Right lobe of liver (tissue), 6 donors: Measurements from ENCODE around the gene RASGRF2. TPM values are rescaled to one million over a fixed set of nuclear protein-coding genes. Genes with fewer than 3 reads are reported as not detected.

ENCODE experiments used
- ATAC-seq, 4 donors: fragments of 200-7000 bp; cut with Tn5 transposase; one replicate each; pipeline ENCODE4 v1.9.1; 2020; ENCODE audit warnings: mild to moderate bottlenecking in 4 of 4, moderate library complexity in 4 of 4
- DNase-seq, 3 donors: peaks; one replicate each; pipeline ENCODE4 v3.0.0-alpha.2; 2020
- H3K27ac ChIP-seq, 3 donors: fragments of 200-600 bp; one replicate each; pipeline ENCODE4 v1.8.0; 2022
- H3K27me3 ChIP-seq, 2 donors: fragments of 200-600 bp; one replicate each; pipeline ENCODE4 v1.8.0; 2022
- H3K36me3 ChIP-seq, 4 donors: fragments of 200-600 bp; sonication (generic) in 1 of 4; one replicate each; pipeline versions ENCODE4 v1.5.1 to v1.8.0; 2017 to 2022; ENCODE audit warnings: control low read depth in 1 of 4
- H3K4me1 ChIP-seq, 4 donors: fragments of 200-600 bp; sonication (generic) in 1 of 4; one replicate each; pipeline versions ENCODE4 v1.5.1 to v1.8.0; 2017 to 2022; ENCODE audit warnings: control low read depth in 1 of 4
- H3K4me3 ChIP-seq, 3 donors: fragments of 200-600 bp; one replicate each; pipeline ENCODE4 v1.8.0; 2022
- H3K9me3 ChIP-seq, 4 donors: fragments of 200-600 bp; sonication (generic) in 1 of 4; one replicate each; pipeline versions ENCODE4 v1.5.1 to v1.8.0; 2017 to 2022; ENCODE audit warnings: control low read depth in 1 of 4
- POLR2A ChIP-seq: fragments of 450-650 bp; IDR thresholded peaks from one replicate; pipeline ENCODE4 v1.6.1; 2017; ENCODE audit warnings: antibody characterized with exemption, mild to moderate bottlenecking
- WGBS: methylation state at CpG from one replicate; pipeline ENCODE4 v1.1.6; 2018; ENCODE audit warnings: low coverage, low lambda C conversion rate; ENCODE audit not compliant: insufficient coverage; ENCODE audit errors: missing lambda C conversion rate; 5-methylcytosine and 5-hydroxymethylcytosine counted together
- intact Hi-C, 2 donors: fragments of 100-400 bp; cut with DNase I; formaldehyde crosslinking; loops; one replicate each; pipeline versions ENCODE4 v1.11.2 to v1.14.1; 2022
- total RNA-seq, 6 experiments: library from RNA; depleted of rRNA in 2 of 6; stranded (reverse); fragments of >200 nt in 2 of 6; fragmentation: NEBNext Ultra II Directional in 3 of 6; extraction: Animal tissue kit (Norgen Biotek cat#: 25700) in 3 of 6; gene quantifications; one replicate each; pipeline versions ENCODE4 v1.1.0 to v1.2.4, GENCODE V29; 2016 to 2023
- TF ChIP-seq, protein P1 (sequence below), 4 donors: fragments of 200-600 bp in 3 of 4; fragments of 450-650 bp in 1 of 4; IDR thresholded peaks; one replicate each; pipeline versions ENCODE4 v1.5.1 to v1.8.0; 2016 to 2022; ENCODE audit warnings: antibody characterized with exemption in 4 of 4, mild to moderate bottlenecking in 2 of 4
- donor health status: DM: no; HTN: yes; CAD: no.
- donor health status: DM: no; HTN: no; CAD: no.
- donor health status: DM: no; HTN: no; CAD: no.
- donor health status: DM: no; HTN: yes; CAD: no.
- donor health status: DM: no; HTN: yes; CAD: no.

Gene RASGRF2
- total RNA-seq, 6 experiments from 2014 or later = 0.20 to 0.61 (median 0.36) TPM

DNA sequence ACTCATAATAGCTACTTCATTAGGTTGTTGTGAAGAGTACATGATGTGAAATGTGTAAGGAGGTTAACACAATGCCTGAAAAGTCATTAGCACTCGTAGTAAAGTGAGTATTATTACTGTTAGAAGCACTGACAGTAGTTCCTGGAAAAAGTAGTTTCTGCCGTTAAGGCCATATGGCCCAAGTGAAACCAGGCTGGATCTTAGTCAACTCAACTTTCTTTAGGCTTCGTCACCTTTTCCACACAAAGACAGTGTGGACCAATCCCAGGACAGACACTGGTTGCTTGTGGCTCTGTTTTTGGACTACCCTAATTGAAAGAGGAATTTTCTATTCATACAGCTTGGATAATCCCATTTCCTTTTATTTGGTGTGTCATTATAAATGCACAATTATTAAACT, 243.6 kb downstream of the RASGRF2 start:
- H3K9me3 ChIP-seq = no peaks in the 10 kb centered on the region
- no peaks in the 10 kb centered on the region for H3K36me3 ChIP-seq
- no peak overlapping the region for H3K4me3 ChIP-seq
- DNase-seq = no peak
- TF ChIP-seq, protein P1, sequence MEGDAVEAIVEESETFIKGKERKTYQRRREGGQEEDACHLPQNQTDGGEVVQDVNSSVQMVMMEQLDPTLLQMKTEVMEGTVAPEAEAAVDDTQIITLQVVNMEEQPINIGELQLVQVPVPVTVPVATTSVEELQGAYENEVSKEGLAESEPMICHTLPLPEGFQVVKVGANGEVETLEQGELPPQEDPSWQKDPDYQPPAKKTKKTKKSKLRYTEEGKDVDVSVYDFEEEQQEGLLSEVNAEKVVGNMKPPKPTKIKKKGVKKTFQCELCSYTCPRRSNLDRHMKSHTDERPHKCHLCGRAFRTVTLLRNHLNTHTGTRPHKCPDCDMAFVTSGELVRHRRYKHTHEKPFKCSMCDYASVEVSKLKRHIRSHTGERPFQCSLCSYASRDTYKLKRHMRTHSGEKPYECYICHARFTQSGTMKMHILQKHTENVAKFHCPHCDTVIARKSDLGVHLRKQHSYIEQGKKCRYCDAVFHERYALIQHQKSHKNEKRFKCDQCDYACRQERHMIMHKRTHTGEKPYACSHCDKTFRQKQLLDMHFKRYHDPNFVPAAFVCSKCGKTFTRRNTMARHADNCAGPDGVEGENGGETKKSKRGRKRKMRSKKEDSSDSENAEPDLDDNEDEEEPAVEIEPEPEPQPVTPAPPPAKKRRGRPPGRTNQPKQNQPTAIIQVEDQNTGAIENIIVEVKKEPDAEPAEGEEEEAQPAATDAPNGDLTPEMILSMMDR (IDR thresholded peaks at IDR 0.05) = no peak
- TF ChIP-seq POLR2A = no peak
- no peak overlapping the region for H3K27ac ChIP-seq
- 92% methylated on average over 3 of the region's 3 CpGs for WGBS
- no peaks in the 10 kb centered on the region for H3K4me1 ChIP-seq
- no peak for ATAC-seq
- H3K27me3 ChIP-seq = no peaks in the 10 kb centered on the region
- intact Hi-C loops = no loop called here

DNA sequence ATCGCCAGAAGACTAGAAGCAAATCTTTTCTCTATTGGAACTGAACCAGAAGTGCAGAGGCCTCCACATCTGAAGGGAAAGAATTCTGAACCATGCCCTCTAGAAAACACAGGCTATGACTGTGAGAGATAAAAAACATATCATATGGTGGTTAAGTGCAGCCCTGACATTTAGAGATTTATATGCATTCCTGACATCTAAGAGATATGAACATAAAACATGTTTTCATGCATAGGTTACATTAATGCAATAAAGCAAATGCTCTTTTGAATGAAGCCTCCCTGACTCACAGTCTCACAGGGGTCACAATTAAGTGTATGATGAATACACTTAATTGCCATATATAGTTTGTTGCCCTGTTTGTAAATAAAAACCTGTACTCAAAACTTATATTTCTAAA, 244.0 kb downstream of the RASGRF2 start:
- no peak for ATAC-seq
- WGBS = 80% methylated on average over 1 of the region's 1 CpG
- no peak overlapping the region for H3K4me3 ChIP-seq
- DNase-seq = no peak
- no peak overlapping the region for H3K27ac ChIP-seq
- TF ChIP-seq, protein P1 (IDR thresholded peaks at IDR 0.05) = no peak
- no peak for TF ChIP-seq POLR2A
- no peaks in the 10 kb centered on the region for H3K4me1 ChIP-seq
- H3K36me3 ChIP-seq = no peaks in the 10 kb centered on the region
- no peaks in the 10 kb centered on the region for H3K9me3 ChIP-seq
- no peaks in the 10 kb centered on the region for H3K27me3 ChIP-seq
- intact Hi-C loops = no loop called here

DNA sequence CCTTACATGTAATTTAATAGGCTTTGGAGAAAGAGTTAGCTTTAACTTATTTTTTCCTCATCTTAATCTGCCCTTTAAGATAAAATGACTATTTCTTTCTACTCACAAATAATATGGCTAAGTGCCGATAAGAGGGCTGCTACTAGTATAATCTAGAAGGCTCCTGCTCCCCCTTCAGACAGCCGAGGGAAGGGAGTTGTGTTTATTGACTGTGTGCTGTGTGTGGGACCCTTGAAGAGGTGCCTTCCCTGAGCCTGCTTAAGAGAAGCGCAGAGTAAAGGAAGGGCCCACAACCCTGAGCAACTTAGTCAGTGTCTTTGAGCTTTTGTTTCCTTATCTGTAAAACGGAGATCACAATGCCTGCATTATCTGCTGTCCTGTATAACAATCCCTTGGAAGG, 244.9 kb downstream of the RASGRF2 start:
- 88% methylated on average over 4 of the region's 4 CpGs for WGBS
- Histone ChIP-seq H3K9me3 (no peaks in the 10 kb centered on the region), H3K27ac (no peak overlapping the region), H3K4me3 (no peak overlapping the region), H3K27me3 (no peaks in the 10 kb centered on the region), H3K4me1 (no peaks in the 10 kb centered on the region), H3K36me3 (no peaks in the 10 kb centered on the region)
- no peak for ATAC-seq
- intact Hi-C loops = no loop called here
- no peak for DNase-seq
- no peak for TF ChIP-seq POLR2A
- TF ChIP-seq, protein P1 (IDR thresholded peaks at IDR 0.05) = no peak

DNA sequence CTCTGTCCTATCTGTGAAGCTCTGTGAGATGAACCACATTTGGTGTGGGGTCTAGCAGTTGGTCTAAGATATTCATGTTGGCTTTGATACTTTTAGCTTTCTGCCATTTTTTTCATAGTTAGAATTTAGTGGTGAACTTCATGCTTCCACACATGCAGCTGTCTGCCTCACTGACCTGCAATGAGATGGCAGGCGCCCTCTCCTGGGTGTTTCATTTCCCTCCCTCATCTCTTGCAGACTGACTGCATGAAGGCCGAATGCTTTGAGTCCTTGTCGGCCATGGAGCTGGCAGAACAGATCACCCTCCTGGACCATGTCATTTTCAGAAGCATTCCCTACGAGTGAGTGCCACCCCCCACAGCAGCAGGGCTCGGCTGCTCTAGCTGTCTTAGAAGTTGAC, 246.8 kb downstream of the RASGRF2 start:
- no peak overlapping the region for H3K27ac ChIP-seq
- ATAC-seq (peak in 1 of 4 donors; percentile 21), DNase-seq (no peak)
- intact Hi-C loops = no loop called here
- H3K27me3 ChIP-seq = no peaks in the 10 kb centered on the region
- 70% methylated on average over 3 of the region's 5 CpGs for WGBS
- H3K4me1 ChIP-seq = no peaks in the 10 kb centered on the region
- no peaks in the 10 kb centered on the region for H3K36me3 ChIP-seq
- TF ChIP-seq, protein P1 (IDR thresholded peaks at IDR 0.05) = peak in 1 of 4 donors; percentile 21
- no peak for TF ChIP-seq POLR2A
- no peak overlapping the region for H3K4me3 ChIP-seq
- no peaks in the 10 kb centered on the region for H3K9me3 ChIP-seq

DNA sequence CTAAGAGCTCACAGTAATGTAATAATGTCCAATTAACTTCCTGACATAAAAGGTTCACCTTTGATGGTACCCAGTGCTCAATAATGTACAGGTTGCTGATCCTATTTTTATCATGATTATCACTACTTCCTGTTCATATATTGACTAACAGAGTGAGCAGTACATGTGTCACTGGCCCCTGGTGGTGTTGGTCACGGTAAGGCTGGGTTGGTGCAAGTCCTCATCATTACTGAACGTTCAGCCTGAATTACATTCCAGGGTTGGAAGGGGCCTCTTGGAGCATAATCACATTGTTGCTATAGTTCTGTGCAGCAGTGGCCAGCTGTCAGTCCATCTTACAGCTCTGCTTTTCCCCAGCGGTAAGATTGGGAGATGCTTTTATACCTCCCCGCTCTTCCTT, 248.7 kb downstream of the RASGRF2 start:
- Histone ChIP-seq H3K4me3 (no peak overlapping the region), H3K9me3 (no peaks in the 10 kb centered on the region), H3K4me1 (no peaks in the 10 kb centered on the region), H3K27me3 (no peaks in the 10 kb centered on the region), H3K36me3 (no peaks in the 10 kb centered on the region), H3K27ac (no peak overlapping the region)
- DNase-seq = no peak
- TF ChIP-seq POLR2A = no peak
- TF ChIP-seq, protein P1 (IDR thresholded peaks at IDR 0.05) = no peak
- intact Hi-C loops = no loop called here
- ATAC-seq = no peak
- WGBS = 96% methylated on average over 3 of the region's 4 CpGs
